ENCODE results near the gene CACNA1G.

The CACNA1G gene

DNA sequence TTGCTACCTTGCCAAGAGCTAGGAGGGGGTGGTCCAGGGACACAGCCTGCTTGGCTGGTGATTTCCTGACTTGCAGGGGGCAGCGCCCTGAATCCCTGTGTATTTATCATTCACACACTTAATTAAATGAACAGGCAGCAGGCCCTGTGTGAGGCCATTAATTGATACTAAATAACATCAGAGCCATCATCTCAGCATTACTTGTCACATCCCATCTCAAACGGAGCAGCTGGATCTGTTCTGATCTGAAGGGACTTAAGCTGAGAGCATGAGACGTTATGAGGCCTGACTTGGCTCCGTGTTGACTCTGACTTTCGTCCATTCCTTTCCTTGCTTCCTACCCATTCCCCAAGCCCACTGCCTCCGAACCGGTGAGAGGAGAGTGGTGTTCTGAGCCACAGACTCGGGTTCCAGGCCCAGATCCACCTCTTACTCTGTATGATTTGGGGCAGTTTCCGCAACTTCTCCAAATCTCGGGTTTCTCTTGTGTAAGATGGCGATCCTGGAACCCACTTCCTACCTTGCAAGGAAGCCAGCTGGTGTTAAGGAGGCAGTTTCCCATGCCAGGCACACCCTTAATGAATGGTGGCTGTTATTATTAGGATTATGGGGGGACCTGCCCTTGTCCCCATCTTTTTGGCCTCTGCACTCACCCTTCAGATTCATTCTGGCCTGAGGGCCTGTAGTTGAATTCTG, 33.8 kb downstream of the CACNA1G start:
- H3K27me3 ChIP-seq (ENCODE audit: control insufficient read depth in 1 of 2, insufficient read depth in 2 of 2, low read length in 2 of 2), result no peaks in the 10 kb centered on the region
- H3K27ac ChIP-seq (ENCODE audit: low read depth, low read length), result no peak overlapping the region
- H3K9ac ChIP-seq (ENCODE audit: low read depth in 1 of 2, low read length in 2 of 2), result no peak overlapping the region
- no peaks in the 10 kb centered on the region for H3K9me3 ChIP-seq (ENCODE audit: control insufficient read depth in 1 of 2, low read length in 2 of 2)
- H3K4me1 ChIP-seq (ENCODE audit: control insufficient read depth in 1 of 2, insufficient read depth in 2 of 2, low read length in 2 of 2), result peaks cover 0 to 3% of the 10 kb centered on the region in 2 donors
- no peak overlapping the region for H3K4me3 ChIP-seq (ENCODE audit: low read depth in 1 of 2, low read length in 2 of 2)
- H3K36me3 ChIP-seq (ENCODE audit: control insufficient read depth in 1 of 2, insufficient read depth in 2 of 2, low read length in 2 of 2), result no peaks in the 10 kb centered on the region

- no peak overlapping the region for H3K9ac ChIP-seq (ENCODE audit: low read depth in 1 of 2, low read length in 2 of 2)
- no peaks in the 10 kb centered on the region for H3K27me3 ChIP-seq (ENCODE audit: control insufficient read depth in 1 of 2, insufficient read depth in 2 of 2, low read length in 2 of 2)
- no peaks in the 10 kb centered on the region for H3K9me3 ChIP-seq (ENCODE audit: control insufficient read depth in 1 of 2, low read length in 2 of 2)
- H3K4me3 ChIP-seq (ENCODE audit: low read depth in 1 of 2, low read length in 2 of 2), result no peak overlapping the region
- no peak overlapping the region for H3K27ac ChIP-seq (ENCODE audit: low read depth, low read length)
- H3K4me1 ChIP-seq (ENCODE audit: control insufficient read depth in 1 of 2, insufficient read depth in 2 of 2, low read length in 2 of 2), result no peaks in the 10 kb centered on the region
- H3K36me3 ChIP-seq (ENCODE audit: control insufficient read depth in 1 of 2, insufficient read depth in 2 of 2, low read length in 2 of 2), result no peaks in the 10 kb centered on the region
These were observed 34.4 kb downstream of the CACNA1G start for GRCh38 chr17:50594892-50595291.

GRCh38 chr17:50596191-50597037, 35.9 kb downstream of the CACNA1G start:
- no peaks in the 10 kb centered on the region for H3K9me3 ChIP-seq (ENCODE audit: control insufficient read depth in 1 of 2, low read length in 2 of 2)
- H3K9ac ChIP-seq (ENCODE audit: low read depth in 1 of 2, low read length in 2 of 2), result no peak overlapping the region
- no peaks in the 10 kb centered on the region for H3K36me3 ChIP-seq (ENCODE audit: control insufficient read depth in 1 of 2, insufficient read depth in 2 of 2, low read length in 2 of 2)
- no peak overlapping the region for H3K27ac ChIP-seq (ENCODE audit: low read depth, low read length)
- no peaks in the 10 kb centered on the region for H3K4me1 ChIP-seq (ENCODE audit: control insufficient read depth in 1 of 2, insufficient read depth in 2 of 2, low read length in 2 of 2)
- H3K27me3 ChIP-seq (ENCODE audit: control insufficient read depth in 1 of 2, insufficient read depth in 2 of 2, low read length in 2 of 2), result no peaks in the 10 kb centered on the region
- no peak overlapping the region for H3K4me3 ChIP-seq (ENCODE audit: low read depth in 1 of 2, low read length in 2 of 2)

DNA sequence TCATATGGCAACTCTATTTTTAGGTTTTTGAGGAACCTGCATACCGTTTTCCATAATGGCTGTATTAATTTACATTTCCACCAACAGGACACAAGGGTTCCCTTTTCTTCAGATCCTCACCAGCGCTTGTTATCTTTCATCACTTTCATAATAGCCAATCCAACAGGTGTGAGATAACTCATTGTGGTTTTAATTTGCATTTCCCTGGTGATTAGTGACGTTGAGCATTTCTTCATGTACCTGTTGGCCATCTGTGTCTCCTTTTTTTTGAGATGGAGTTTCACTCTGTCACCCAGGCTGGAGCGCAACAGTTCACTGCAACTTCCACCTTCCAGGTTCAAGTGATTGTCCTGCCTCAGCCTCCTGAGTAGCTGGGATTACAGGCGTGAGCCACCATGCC, 38.0 kb downstream of the CACNA1G start:
- Histone ChIP-seq H3K36me3 (ENCODE audit: control insufficient read depth in 1 of 2, insufficient read depth in 2 of 2, low read length in 2 of 2) (no peaks in the 10 kb centered on the region), H3K27ac (ENCODE audit: low read depth, low read length) (no peak overlapping the region), H3K27me3 (ENCODE audit: control insufficient read depth in 1 of 2, insufficient read depth in 2 of 2, low read length in 2 of 2) (peaks cover 0 to 5% of the 10 kb centered on the region in 2 donors), H3K4me1 (ENCODE audit: control insufficient read depth in 1 of 2, insufficient read depth in 2 of 2, low read length in 2 of 2) (no peaks in the 10 kb centered on the region), H3K4me3 (ENCODE audit: low read depth in 1 of 2, low read length in 2 of 2) (no peak overlapping the region), H3K9ac (ENCODE audit: low read depth in 1 of 2, low read length in 2 of 2) (no peak overlapping the region), H3K9me3 (ENCODE audit: control insufficient read depth in 1 of 2, low read length in 2 of 2) (no peaks in the 10 kb centered on the region)

GRCh38 chr17:50599606-50600005, 39.1 kb downstream of the CACNA1G start:
- H3K27ac ChIP-seq (ENCODE audit: low read depth, low read length), result no peak overlapping the region
- no peaks in the 10 kb centered on the region for H3K9me3 ChIP-seq (ENCODE audit: control insufficient read depth in 1 of 2, low read length in 2 of 2)
- H3K9ac ChIP-seq (ENCODE audit: low read depth in 1 of 2, low read length in 2 of 2), result no peak overlapping the region
- peaks cover 0 to 5% of the 10 kb centered on the region in 2 donors for H3K27me3 ChIP-seq (ENCODE audit: control insufficient read depth in 1 of 2, insufficient read depth in 2 of 2, low read length in 2 of 2)
- H3K4me3 ChIP-seq (ENCODE audit: low read depth in 1 of 2, low read length in 2 of 2), result no peak overlapping the region
- H3K36me3 ChIP-seq (ENCODE audit: control insufficient read depth in 1 of 2, insufficient read depth in 2 of 2, low read length in 2 of 2), result no peaks in the 10 kb centered on the region
- H3K4me1 ChIP-seq (ENCODE audit: control insufficient read depth in 1 of 2, insufficient read depth in 2 of 2, low read length in 2 of 2), result no peaks in the 10 kb centered on the region

- Histone ChIP-seq H3K27me3 (ENCODE audit: control insufficient read depth in 1 of 2, insufficient read depth in 2 of 2, low read length in 2 of 2) (peaks cover 0 to 5% of the 10 kb centered on the region in 2 donors), H3K4me3 (ENCODE audit: low read depth in 1 of 2, low read length in 2 of 2) (no peak overlapping the region), H3K4me1 (ENCODE audit: control insufficient read depth in 1 of 2, insufficient read depth in 2 of 2, low read length in 2 of 2) (no peaks in the 10 kb centered on the region)
These were observed 41.4 kb downstream of the CACNA1G start for GRCh38 chr17:50601823-50602375.

DNA sequence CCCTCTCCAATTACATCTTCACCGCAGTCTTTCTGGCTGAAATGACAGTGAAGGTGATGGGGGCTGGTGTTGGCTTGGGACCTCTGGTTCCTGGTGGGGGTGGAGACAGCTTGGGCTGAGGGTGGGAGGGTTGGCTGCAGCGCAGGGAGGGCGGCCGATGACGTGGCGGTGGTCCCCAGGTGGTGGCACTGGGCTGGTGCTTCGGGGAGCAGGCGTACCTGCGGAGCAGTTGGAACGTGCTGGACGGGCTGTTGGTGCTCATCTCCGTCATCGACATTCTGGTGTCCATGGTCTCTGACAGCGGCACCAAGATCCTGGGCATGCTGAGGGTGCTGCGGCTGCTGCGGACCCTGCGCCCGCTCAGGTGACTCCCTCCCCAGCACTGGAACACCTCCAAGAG, 42.3 kb downstream of the CACNA1G start:
- Histone ChIP-seq H3K4me1 (ENCODE audit: control insufficient read depth in 1 of 2, insufficient read depth in 2 of 2, low read length in 2 of 2) (no peaks in the 10 kb centered on the region), H3K9me3 (ENCODE audit: control insufficient read depth in 1 of 2, low read length in 2 of 2) (no peaks in the 10 kb centered on the region), H3K9ac (ENCODE audit: low read depth in 1 of 2, low read length in 2 of 2) (no peak overlapping the region), H3K27ac (ENCODE audit: low read depth, low read length) (no peak overlapping the region), H3K27me3 (ENCODE audit: control insufficient read depth in 1 of 2, insufficient read depth in 2 of 2, low read length in 2 of 2) (peaks cover 0 to 5% of the 10 kb centered on the region in 2 donors), H3K36me3 (ENCODE audit: control insufficient read depth in 1 of 2, insufficient read depth in 2 of 2, low read length in 2 of 2) (no peaks in the 10 kb centered on the region), H3K4me3 (ENCODE audit: low read depth in 1 of 2, low read length in 2 of 2) (no peak overlapping the region)

More at GRCh38 chr17:50601823-50602375, 41.4 kb downstream of the CACNA1G start:
- H3K9me3 ChIP-seq (ENCODE audit: control insufficient read depth in 1 of 2, low read length in 2 of 2), result no peaks in the 10 kb centered on the region
- no peaks in the 10 kb centered on the region for H3K36me3 ChIP-seq (ENCODE audit: control insufficient read depth in 1 of 2, insufficient read depth in 2 of 2, low read length in 2 of 2)
- no peak overlapping the region for H3K9ac ChIP-seq (ENCODE audit: low read depth in 1 of 2, low read length in 2 of 2)
- no peak overlapping the region for H3K27ac ChIP-seq (ENCODE audit: low read depth, low read length)

DNA sequence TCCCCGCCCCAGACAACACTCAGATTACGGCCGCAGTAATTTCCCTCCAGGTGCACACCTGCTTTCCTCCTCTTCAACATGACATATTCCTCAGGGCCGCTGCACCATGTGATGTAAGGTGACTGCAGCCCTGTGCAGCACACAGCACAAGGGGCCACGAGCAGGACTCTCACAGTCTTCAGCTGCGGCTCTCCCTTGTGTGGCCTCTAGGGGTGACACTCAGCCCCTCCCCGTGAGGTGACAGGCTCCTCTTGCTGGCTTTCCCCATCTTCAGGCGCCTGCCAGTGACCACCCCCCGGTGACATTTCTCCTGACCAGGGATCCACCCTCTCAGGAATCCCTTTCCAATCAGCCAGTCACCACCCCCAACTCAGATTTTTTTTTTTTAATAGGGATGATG, 42.8 kb downstream of the CACNA1G start:
- Histone ChIP-seq H3K27ac (ENCODE audit: low read depth, low read length) (no peak overlapping the region), H3K36me3 (ENCODE audit: control insufficient read depth in 1 of 2, insufficient read depth in 2 of 2, low read length in 2 of 2) (no peaks in the 10 kb centered on the region), H3K4me3 (ENCODE audit: low read depth in 1 of 2, low read length in 2 of 2) (no peak overlapping the region), H3K4me1 (ENCODE audit: control insufficient read depth in 1 of 2, insufficient read depth in 2 of 2, low read length in 2 of 2) (no peaks in the 10 kb centered on the region), H3K9ac (ENCODE audit: low read depth in 1 of 2, low read length in 2 of 2) (no peak overlapping the region), H3K27me3 (ENCODE audit: control insufficient read depth in 1 of 2, insufficient read depth in 2 of 2, low read length in 2 of 2) (peaks cover 0 to 5% of the 10 kb centered on the region in 2 donors), H3K9me3 (ENCODE audit: control insufficient read depth in 1 of 2, low read length in 2 of 2) (no peaks in the 10 kb centered on the region)

- Histone ChIP-seq H3K9me3 (ENCODE audit: control insufficient read depth in 1 of 2, low read length in 2 of 2) (no peaks in the 10 kb centered on the region), H3K9ac (ENCODE audit: low read depth in 1 of 2, low read length in 2 of 2) (no peak overlapping the region), H3K4me3 (ENCODE audit: low read depth in 1 of 2, low read length in 2 of 2) (no peak overlapping the region), H3K36me3 (ENCODE audit: control insufficient read depth in 1 of 2, insufficient read depth in 2 of 2, low read length in 2 of 2) (no peaks in the 10 kb centered on the region), H3K27ac (ENCODE audit: low read depth, low read length) (no peak overlapping the region), H3K27me3 (ENCODE audit: control insufficient read depth in 1 of 2, insufficient read depth in 2 of 2, low read length in 2 of 2) (peaks cover 0 to 5% of the 10 kb centered on the region in 2 donors), H3K4me1 (ENCODE audit: control insufficient read depth in 1 of 2, insufficient read depth in 2 of 2, low read length in 2 of 2) (no peaks in the 10 kb centered on the region)
These were observed 44.0 kb downstream of the CACNA1G start for GRCh38 chr17:50604513-50604912.

DNA sequence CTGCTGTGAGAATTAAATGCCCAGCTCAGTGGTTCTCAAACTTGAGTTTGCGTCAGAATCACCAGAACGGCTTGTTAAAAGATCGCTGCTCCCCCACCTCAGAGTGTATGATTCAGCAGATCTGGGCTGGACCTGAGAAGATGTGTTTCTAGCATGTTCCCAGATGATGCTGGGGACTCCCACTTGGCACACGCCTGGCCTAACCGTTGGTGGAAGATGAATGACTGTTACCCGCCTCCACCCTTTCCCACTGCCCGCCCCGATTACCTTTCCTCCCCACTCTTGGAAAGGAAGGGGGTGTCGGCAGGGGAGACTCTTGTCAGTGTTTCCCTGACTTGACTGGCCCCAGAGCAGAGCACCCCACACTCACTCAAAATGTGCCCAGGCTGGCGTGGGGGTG, 44.9 kb downstream of the CACNA1G start:
- H3K27me3 ChIP-seq (ENCODE audit: control insufficient read depth in 1 of 2, insufficient read depth in 2 of 2, low read length in 2 of 2), result peaks cover 0 to 5% of the 10 kb centered on the region in 2 donors

More for the DNA sequence above, 44.9 kb downstream of the CACNA1G start:
- Histone ChIP-seq H3K4me1 (ENCODE audit: control insufficient read depth in 1 of 2, insufficient read depth in 2 of 2, low read length in 2 of 2) (no peaks in the 10 kb centered on the region), H3K9ac (ENCODE audit: low read depth in 1 of 2, low read length in 2 of 2) (no peak overlapping the region), H3K4me3 (ENCODE audit: low read depth in 1 of 2, low read length in 2 of 2) (no peak overlapping the region), H3K9me3 (ENCODE audit: control insufficient read depth in 1 of 2, low read length in 2 of 2) (no peaks in the 10 kb centered on the region), H3K27ac (ENCODE audit: low read depth, low read length) (no peak overlapping the region), H3K36me3 (ENCODE audit: control insufficient read depth in 1 of 2, insufficient read depth in 2 of 2, low read length in 2 of 2) (no peaks in the 10 kb centered on the region)

All from duodenal mucosa (tissue), 2 donors.